GM21447 (cell line): Measurements from ENCODE around the gene ARFGEF3.

ENCODE experiments used
- ATAC-seq: cut with Tn5 transposase; IDR thresholded peaks from one replicate; pipeline ENCODE4 v1.9.1; 2021; ENCODE audit not compliant: unreplicated experiment

ARFGEF3 gene

DNA sequence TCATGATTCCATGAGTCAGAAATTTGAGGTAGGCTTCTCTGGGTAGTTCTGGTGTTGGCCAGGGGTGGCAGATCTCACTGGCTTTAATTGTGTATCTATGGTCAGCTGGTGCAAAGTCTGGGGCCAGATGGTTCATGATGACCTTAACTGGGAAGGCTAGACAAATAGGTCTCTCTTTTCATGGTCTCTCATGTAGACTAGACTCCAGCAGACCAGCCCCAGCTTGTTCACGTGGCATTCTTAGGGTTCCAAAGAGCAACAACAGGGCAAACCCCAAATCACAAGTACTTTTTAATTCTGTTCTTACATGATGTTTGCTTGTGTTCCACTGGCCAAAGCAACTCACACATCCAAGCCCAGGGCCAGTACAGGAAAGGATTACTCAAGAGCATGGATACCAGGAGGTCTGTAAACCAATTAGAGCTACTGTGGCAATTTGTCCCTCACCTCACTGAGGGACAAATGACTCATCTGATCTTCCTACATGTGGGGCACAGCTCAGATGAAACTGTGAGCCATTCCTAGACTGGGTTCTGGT, 136.1 kb downstream of the ARFGEF3 start:
- ATAC-seq: no peak

DNA sequence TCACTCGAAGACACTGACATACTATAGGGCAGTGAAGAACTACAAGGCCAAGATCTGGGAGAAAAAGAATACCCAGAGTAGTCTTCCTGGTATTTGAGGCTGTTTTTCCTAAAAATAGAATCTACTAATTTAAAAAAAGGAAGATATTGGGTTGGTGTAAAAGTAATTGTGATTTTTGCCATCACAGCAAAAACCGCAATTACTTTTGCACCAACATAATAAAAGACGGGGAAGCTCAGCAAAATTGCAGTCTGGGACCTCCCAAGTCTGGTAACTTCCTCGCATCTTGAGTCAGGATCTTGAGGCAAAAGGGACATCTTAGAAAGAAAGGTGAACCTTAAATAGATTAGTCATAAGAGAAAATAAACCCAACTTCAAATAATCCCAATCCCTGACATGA, 138.7 kb downstream of the ARFGEF3 start:
- no peak for ATAC-seq

DNA sequence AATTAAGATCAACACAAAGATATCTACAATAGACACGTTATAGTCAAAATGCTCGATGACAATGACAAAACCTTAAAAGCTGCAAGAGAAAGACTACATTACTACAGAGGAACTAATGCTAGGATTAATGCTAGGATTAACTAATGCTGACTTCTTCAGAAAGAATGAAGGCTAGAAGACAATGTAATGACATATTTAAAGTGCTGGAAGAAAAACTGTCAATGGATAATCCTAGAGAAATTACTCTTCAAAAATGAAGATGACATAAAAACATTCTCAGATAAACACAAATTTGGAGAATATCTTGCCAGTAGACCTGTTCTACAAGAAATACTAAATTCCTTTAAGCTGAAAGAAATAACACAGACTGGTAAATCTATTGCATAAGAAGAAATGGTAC, 140.8 kb downstream of the ARFGEF3 start:
- ATAC-seq: no peak

DNA sequence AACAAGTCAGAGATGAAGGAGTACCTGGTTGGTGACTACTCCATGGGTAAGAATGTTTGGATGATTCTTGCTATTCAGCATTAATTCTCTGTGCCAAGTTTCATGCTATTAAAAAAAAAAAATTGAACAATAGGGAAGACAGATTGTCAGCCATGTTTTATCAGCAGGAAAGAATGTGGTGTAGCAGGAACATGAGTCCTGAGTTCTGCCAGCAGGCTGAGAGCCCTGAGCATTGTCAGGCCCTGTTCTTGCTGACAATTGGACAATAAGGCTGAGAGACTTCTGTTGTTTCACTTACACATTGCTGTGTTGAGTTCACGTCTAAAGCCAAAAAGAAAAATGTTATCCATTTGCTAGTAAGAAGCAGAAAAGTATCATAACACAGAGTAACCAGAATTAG, 145.6 kb downstream of the ARFGEF3 start:
- no peak for ATAC-seq

DNA sequence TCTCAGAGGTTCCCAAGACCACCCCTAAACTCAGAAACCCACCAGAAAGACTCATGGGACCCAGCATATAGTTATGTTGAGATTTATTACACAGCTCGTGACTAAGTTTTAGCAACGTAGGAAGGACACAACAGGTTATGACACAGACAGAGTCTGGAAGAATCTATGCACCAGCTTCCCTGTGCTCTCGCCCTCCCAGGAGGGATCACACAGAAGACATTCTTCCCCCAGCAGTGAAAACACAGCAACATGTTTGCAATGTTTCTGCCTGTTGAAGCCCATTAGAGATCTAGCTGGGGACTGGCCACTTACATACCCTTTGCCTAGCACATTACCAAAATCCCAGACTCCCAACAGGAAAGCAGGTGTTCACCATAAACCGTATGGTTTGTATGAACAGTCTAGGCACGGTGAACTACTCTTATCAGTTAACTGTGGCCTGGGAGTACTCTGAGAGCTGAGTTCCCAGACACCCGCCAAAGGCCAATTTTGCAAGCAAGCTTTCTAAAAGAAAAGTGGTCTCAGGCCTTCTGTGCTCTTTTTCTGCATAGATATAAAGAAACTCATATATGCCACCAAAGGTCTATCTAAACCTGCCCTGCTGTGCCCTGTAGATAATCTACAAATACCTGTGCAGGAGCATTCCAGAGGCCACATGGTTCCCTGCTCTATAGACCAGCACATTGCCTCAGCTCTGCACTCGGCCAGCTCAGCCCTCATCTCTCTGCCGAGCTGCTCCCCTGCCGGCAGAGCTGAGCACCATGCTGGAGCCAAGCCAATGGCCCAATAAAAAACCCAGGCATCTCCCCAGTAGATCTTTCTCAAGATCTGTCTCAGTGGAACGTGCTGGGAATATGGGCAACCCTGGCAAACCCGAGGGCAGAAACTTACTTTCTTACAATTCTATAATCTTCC, 146.3 kb downstream of the ARFGEF3 start:
- ATAC-seq: no peak

DNA sequence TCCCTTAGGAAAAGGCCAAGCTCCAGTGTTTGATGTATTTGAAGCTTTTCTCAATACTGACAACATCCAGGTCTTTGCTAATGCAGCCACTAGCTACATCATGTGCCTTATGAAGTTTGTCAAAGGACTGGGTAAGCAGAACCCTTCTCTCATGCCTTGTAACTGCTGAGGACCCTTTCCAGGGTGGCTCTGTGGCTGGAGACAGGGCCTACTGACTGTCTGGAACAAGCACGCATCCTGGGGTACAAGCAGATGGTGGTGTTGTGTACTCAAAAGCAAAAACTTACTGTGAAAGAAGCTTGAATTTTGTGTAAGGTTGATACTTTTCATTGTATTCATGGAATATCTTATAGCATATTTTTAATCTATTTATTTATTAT, 147.0 kb downstream of the ARFGEF3 start:
- ATAC-seq: no peak

DNA sequence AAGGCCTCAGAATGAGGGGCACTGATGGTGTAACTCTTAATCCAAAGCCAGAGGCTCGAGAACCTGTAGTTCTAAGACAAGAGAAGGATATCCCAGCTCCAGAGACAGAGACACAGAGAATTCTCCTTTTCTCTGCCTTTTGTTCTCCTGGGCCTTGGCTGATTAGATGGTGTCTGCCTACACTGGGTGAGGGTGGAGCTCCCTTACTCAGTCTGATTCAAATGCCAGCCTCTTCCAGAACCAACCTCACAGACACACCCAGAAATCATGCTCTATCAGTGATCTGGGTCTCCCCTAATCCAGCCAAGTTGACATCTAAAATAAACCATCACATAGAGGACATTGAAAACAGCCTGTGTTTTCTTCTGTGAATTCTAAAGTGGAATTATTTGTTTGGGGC, 148.0 kb downstream of the ARFGEF3 start:
- ATAC-seq: no peak

DNA sequence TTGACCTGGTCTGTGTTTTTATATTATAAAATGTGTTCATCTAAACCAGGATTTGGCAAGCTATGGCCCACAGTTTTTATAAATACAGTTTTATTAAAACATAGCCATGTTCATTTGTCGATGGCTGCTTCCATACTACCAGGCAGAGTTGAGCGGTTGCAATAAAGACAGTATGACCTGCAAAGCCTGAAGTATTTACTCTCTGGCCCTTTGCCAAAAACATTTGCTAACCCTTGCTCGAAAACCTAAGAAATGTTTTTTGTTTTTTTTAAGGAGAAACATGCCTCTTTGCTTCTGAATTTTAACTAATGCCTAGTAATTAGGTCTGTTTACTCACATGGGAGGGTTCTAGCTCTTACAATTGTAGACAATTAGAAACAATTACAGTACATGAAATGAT, 148.6 kb downstream of the ARFGEF3 start:
- ATAC-seq: no peak

DNA sequence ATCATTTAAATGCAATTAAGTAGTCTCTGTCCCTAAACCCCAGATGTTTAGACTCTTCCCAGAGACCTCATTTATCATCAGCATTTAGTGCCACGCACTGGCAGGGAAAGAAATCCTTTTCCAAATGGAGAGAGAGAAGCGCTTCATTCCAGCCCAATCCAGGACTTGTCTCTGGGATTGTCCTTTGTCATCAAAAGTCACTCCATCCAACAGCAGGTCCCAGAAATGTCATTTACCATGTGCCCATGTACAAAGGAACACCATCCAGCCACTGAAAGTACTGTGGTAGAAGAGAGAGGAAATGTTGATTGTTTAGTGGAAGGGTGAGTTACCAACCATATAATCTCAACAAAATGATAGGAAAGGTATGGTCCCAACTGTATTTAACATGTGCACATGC, 149.1 kb downstream of the ARFGEF3 start:
- no peak for ATAC-seq

DNA sequence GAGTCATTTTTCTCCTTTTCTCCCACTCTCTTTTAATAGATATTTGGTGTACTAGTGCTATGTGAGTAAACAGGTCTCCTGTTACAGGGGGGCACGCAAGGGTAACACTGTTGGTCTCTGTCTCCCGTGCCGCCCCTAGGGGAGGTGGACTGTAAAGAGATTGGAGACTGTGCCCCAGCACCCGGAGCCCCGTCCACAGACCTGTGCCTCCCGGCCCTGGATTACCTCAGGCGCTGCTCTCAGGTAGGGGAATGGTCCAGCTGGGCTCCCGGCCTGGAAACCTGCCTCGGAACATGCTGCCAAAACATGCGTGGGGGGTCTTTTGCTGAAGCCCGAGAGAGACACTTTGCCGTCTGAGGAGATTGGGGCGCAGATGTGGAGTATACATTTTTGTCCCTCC, 149.5 kb downstream of the ARFGEF3 start:
- ATAC-seq: no peak

DNA sequence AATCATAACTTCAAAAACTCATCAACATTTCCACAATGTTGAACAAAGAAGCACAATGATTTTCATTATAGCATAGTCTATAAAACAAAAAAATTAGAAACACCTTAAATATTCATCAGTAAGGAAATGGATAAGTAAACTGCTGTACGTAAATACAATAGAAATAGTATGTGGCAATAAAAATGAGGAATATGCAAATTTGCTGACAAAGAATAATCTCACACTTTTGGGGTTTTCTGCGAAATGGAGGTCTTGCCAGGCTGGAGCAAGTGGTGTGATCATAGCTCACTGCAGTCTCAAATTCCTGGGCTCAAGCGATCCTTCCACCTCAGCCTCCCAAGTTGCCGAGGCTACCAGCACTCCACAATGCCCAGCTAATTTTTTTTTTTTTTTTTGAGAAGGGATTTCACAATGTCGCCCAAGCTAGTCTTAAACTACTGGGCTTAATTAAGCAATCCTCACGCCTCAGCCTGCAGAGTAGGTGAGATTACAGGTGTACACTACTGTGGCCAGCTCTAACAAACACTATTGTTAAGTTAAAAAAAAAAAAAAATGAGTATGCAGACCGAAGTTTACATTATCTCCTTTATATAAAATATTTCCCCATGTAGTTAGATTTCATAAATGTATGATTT, 157.1 kb downstream of the ARFGEF3 start:
- ATAC-seq: no peak

DNA sequence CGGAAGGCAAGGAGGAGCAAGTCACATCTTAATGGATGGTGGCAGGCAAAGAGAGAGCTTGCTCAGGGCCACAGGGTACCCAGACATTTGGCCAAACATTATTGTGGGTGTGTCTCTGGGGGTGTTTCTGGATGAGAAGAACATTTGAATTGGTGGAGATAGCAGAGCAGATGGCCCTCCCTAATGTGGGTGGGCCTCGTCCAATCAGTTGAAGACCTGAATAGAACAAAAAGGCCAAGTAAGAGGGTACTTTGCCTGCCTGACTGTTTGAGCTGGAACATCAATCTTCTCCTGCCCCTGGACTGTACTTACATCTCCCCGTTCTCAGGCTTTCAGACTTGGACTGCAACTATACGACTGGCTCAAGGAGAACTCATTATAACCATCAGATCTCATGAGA, 160.2 kb downstream of the ARFGEF3 start:
- ATAC-seq: no peak

DNA sequence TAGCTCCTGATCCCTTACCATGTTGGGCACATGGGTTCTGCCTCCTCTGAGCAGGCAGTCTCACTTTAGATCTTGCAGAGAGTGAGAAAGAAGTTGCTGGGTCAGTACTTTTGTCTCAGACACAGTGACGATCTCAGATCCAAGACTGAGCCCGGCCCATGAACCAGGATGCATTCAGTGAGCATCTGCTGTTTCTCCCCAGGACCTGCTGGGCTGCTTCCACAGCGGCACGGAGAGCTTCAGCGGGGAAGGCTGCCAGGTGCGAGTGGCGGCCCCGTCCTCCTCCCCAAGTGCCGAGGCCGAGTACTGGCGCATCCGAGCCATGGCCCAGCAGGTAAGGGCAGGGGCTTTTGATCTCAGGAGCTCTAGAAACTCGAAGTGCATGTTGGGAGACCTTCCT, 162.1 kb downstream of the ARFGEF3 start:
- ATAC-seq: no peak

DNA sequence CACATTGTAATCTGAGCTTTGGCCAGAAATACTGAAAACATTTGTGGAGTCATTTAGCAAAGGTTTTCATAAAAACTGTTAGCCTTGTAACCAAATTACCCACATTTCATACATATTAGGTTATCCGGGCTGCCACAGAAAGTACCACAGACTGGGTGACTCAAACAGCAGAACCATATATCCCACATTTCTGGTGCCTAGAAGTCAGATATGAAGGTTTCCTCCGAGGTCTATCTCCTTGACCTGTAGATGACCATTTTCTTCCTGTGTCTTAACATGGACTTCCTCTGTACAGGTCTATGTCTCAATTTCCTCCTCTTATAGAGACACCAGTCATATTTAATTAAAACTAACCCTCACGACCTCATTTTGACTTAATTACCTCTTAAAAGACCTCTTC, 166.5 kb downstream of the ARFGEF3 start:
- no peak for ATAC-seq

DNA sequence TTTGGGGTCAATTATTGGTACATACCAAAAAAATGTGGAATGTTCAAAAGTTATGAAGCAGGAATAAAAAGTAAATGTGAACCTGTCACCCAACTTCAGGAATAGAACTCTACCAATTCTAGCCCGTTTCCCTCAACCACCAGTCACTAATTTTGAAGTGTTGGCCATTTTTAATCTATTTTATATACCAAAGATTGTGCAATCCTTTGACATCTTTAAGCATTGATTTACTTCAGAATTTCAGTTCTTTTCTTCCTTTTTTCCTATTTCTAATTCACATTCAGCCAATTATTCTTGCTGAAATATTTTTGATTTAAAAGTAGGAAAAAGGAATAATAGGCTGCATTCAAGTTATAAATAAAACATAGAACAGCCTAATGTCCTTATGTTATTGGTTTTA, 169.0 kb downstream of the ARFGEF3 start:
- no peak for ATAC-seq

DNA sequence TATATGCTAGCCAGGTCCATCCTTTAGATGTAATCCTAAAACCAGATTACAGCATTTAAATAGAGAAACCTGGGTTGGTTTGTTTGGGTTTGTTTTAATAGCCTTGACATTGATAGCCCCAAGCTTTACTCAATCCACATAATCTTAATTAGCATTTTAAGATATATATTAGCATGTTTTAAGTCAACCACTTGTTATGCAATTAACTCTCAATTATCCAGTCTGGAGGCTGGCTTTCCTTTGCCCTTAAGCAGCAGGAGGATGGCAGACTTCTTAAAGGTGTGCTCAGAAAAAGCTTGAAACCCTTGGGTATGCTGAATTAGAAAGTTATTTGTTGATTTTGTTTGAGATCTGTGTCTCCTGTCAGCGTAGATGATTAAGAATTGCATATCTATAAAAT, 169.7 kb downstream of the ARFGEF3 start:
- no peak for ATAC-seq

DNA sequence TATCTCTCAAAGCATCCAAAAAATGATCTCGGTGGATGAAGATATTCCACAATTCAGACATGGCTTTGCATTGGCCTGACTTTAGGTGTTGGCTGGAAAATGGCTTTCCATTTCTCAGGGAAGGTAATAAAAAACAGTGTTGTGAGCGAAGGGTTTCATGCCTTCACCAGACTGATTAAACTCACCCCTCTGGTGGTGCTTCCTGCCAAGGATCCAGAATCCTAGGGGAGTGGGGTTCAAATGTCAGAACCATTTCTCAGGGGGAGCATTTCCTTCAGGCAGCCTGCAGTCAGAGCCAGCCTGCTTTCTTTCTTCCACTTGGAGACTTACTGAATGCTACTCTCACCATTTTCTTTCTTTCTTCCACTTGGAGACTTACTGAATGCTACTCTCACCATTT, 170.2 kb downstream of the ARFGEF3 start:
- no peak for ATAC-seq

DNA sequence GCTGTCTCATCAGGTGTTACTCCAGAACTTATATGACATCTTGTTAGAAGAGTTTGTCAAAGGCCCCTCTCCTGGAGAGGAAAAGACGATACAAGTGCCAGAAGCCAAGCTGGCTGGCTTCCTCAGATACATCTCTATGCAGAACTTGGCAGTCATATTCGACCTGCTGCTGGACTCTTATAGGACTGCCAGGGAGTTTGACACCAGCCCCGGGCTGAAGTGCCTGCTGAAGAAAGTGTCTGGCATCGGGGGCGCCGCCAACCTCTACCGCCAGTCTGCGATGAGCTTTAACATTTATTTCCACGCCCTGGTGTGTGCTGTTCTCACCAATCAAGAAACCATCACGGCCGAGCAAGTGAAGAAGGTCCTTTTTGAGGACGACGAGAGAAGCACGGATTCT, 172.3 kb downstream of the ARFGEF3 start:
- ATAC-seq: no peak

DNA sequence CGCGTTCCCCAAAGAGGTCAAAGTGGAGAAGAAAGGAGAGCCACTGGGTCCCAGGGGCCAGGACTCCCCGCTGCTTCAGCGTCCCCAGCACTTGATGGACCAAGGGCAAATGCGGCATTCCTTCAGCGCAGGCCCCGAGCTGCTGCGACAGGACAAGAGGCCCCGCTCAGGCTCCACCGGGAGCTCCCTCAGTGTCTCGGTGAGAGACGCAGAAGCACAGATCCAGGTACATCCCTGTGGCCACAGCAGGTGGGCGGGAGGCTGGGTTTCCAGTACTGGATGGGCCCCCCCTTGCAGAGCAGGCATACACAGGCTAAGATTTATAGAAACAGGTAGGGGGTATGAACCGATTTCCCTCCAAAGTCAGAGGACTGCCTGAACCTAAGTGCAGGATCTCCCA, 173.2 kb downstream of the ARFGEF3 start:
- ATAC-seq: no peak

DNA sequence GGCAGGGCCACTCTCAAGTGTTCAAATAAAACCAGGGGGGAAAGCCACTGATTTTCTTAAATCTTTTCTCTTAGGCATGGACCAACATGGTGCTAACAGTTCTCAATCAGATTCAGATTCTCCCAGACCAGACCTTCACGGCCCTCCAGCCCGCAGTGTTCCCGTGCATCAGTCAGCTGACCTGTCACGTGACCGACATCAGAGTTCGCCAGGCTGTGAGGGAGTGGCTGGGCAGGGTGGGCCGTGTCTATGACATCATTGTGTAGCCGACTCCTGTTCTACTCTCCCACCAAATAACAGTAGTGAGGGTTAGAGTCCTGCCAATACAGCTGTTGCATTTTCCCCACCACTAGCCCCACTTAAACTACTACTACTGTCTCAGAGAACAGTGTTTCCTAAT, 174.5 kb downstream of the ARFGEF3 start:
- ATAC-seq: no peak

DNA sequence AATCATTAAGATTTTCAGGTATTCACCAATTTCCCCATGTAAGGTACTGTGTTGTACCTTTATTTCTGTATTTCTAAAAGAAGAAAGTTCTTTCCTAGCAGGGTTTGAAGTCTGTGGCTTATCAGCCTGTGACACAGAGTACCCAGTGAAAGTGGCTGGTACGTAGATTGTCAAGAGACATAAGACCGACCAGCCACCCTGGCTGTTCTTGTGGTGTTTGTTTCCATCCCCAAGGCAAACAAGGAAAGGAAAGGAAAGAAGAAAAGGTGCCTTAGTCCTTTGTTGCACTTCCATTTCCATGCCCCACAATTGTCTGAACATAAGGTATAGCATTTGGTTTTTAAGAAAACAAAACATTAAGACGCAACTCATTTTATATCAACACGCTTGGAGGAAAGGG, 175.3 kb downstream of the ARFGEF3 start:
- ATAC-seq: no peak

DNA sequence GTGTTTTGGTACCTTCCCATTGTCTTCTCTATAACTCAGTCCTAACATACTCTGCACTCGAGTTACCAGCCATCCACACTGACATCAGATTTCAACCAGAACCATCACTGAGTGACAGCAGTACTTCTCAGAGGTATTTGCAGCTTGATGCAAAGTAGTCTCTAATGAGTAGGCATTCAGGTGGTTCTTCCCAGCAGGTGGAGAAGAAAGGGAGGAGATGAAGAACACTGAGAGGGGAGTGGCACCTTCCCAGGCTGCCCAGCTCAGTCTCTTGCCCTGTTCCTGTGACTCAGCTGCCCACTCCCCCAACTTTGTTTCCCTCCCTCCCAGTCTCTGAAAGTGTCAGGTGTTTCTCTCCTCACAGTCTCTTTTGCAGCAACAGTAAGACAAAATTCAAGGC, 177.3 kb downstream of the ARFGEF3 start:
- ATAC-seq: no peak
